ENCODE results near the gene EZR.

GRCh38 chr6:158797331-158798310 is 21.5 kb downstream of the EZR start:
- TF ChIP-seq CTCF (IDR thresholded peaks at IDR 0.05), result no peak
- no peak for TF ChIP-seq ZFX (IDR thresholded peaks at IDR 0.05; ENCODE audit: borderline replicate concordance)

Measured in 22Rv1 (cell line).